Peyer's patch (tissue), 4 donors: ENCODE results near the gene PSMD1.

Experiments
- CTCF ChIP-seq, 6 experiments: fragments of 450-650 bp in 4 of 6; fragments of 200-600 bp in 2 of 6; sonication (generic) in 1 of 6; IDR thresholded peaks; one replicate each; pipeline ENCODE4 v1.5.1; 2017 to 2019; ENCODE audit warnings: antibody characterized with exemption in 6 of 6, mild to moderate bottlenecking in 3 of 6, moderate library complexity in 1 of 6
- POLR2A ChIP-seq, 2 donors: fragments of 450-650 bp; IDR thresholded peaks; one replicate each; pipeline ENCODE4 v1.5.1; 2017; ENCODE audit warnings: antibody characterized with exemption in 2 of 2, mild to moderate bottlenecking in 2 of 2, moderate library complexity in 2 of 2

- TF ChIP-seq POLR2A (IDR thresholded peaks at IDR 0.05) (no peak), CTCF (IDR thresholded peaks at IDR 0.05) (no peak)
Measured at GRCh38 chr2:231065966-231066365, 9.3 kb downstream of the PSMD1 start.
